IPS DF 4.7 (cell line): Measurements from ENCODE around the gene HBQ1.
"Not testable (repeated sequence)": the region's sequence is repeated elsewhere in the genome, so short reads cannot be mapped to it uniquely, and the experiment has no call there.

ENCODE experiments used
- DNase-seq: peaks from one replicate; pipeline ENCODE4 v3.0.0-alpha.2; 2013; ENCODE audit warnings: low spot score; ENCODE audit errors: extremely low read depth

Gene HBQ1

DNA sequence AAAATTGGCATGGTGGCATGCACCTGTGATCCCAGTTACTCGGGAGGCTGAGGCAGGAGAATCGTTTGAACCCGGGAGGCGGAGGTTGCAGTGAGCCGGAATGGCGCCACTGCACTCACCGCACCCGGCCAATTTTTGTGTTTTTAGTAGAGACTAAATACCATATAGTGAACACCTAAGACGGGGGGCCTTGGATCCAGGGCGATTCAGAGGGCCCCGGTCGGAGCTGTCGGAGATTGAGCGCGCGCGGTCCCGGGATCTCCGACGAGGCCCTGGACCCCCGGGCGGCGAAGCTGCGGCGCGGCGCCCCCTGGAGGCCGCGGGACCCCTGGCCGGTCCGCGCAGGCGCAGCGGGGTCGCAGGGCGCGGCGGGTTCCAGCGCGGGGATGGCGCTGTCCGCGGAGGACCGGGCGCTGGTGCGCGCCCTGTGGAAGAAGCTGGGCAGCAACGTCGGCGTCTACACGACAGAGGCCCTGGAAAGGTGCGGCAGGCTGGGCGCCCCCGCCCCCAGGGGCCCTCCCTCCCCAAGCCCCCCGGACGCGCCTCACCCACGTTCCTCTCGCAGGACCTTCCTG, at the start of gene HBQ1:
Gene HBQ1 (plus strand): TSS at position 359 of the 575 bp plus-strand sequence. CDS start 28 bp downstream, at position 387.
- DNase-seq = no peak

DNA sequence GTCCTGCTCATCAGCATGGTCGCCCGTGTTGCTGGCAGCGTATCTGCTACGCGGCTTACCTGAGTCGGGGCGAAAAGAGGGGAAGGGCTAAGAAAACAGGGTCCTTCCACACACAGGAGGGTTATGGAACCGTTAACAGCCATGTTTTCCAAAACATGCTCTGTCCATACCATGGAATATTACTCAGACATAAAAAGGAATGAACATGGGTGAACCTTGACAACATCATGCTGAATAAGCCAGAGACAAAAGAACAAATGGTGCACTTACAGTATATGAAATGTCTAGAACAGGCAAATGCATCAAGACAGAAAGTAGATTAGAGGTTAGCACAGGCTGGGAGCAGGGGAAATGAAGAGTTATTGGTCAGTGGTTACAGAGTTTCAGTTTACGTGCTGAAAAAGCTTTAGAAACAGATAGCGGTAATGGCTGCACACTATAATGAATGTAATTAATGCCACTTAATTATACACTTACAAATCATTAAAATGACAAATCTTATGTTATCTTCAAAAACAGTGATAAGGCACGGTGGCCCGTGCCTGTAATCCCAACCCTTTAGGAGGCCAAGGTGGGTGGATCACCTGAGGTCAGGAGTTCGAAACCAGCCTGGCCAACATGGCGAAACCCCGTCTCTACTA, 49.6 kb upstream of the HBQ1 start:
- no peak for DNase-seq

DNA sequence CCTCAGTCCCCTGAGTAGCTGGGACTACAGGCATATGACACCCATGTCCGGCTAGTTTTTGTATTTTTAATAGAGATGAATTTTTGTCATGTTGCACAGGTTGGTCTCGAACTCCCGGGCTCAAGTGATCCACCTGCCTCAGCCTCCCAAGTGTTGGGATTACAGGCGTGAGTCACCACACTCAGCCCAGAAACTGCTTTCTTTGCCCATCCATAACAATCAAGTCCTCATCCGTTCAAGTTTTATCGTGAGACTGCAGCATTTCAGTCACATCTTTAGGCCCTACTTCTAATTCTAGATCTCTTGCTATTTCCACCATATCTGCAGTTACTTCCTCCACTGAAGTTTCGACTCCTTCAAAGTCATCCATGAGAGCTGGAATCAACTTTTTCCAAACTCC, 48.1 kb upstream of the HBQ1 start:
- DNase-seq = no peak

DNA sequence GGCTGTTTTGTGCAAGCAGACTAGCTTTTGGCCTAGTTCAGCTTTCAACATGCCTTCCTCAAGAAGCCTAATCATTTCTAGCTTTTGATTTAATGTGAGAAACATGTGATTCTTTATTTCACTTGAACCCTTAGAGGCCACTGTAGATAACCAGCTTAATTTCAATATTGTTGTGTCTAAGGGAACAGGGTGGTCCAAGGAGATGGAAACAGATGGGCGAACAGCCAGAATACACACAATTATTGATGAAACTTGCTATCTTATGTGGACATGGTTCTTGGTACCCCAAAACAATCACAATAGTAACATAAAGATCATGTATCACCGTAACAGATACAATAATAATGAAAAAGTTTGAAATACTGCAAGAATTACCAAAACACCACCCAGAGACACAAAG, 46.5 kb upstream of the HBQ1 start:
- DNase-seq = no peak

DNA sequence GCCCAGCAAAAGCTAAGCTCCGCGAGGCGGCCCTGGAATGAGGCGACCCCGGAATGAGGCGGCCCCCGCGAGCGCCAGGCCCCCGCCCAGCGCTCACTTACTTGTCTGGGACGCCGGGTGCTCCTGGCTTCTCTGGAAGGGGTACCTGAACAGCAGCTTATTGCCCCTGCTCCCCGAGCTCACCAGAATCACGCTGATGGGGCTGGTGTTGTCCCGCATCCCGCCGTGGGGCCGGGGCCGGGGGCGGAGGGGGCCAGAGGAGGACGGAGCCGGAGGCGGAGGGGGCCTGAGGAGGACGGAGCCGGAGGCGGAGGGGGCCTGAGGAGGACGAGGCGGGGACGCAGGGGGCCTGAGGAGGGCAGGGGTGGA, 42.2 kb upstream of the HBQ1 start:
- no peak for DNase-seq

DNA sequence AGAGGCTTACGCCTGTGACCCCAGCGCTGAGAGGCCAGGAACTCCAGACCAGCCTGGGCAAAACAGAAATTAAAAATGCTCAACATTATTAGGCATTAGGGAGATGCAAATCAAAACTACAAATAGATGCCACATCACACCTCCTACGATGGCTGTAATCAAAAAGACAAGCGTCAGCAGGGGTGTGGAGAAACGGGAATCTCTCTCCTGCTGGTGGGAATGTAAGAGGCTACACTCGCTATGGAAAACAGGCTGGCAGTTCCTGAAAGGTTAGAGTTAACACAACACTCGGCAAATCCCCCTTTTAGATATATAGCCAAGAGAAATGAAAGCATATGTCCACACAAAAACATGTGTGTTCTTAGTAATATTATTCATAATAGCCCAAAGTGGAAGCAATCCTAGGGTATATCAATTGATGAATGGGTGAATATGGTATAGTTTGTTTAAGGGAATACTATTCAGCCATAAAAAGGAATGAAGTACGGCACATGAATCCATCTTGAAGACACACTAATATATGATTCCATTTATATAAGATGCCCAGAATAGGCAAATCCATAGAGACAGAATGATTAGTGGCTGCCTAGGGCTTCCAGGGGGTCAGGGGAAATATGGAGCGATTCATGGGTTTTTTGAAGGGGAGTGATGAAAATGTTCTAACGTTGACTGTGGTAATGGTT, 39.9 kb upstream of the HBQ1 start:
- no peak for DNase-seq

- no peak for DNase-seq
Observed at GRCh38 chr16:142405-142967, 37.8 kb upstream of the HBQ1 start.

- DNase-seq = no peak
Observed at GRCh38 chr16:143047-143446, 37.2 kb upstream of the HBQ1 start.

DNA sequence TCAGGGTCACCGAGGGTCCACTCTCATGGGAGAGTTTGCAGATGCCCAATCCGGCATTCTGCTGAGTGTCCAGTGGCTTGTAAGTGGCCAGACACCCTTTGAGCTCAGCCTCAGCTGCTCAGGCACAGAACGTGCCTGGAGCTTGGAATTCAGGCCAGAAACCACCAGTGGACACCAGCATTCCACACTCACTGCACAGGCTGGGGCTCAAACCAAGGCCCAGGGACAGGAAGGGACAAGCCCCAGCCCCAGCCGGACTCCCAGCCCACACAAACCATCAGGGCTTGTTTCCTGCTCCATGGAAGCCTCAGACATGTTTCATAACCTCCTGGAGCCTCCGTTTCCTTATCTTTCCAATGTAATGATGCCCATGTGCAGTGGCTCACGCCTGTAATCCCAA, 36.8 kb upstream of the HBQ1 start:
- no peak for DNase-seq

DNA sequence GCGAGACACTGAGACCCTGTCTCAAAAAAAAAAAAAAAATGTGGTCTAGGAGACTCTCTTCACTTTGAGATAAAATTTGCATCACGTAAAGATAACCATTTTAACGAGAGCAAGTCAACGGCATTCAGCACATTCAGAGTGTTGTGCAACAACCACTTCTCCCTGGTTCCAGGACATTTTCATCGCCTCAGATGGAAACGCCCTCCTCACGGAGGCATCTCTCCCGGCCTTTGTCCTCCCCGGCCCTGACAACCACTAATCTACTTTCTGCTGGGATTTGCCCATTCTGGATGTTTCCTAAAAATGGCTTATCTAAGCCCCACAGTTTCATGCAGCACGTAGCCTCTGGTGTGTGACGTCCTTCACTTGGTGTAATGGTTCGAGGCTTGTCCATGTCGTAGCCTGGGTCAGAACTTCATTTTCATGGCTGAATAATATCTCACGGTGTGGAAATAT, 35.4 kb upstream of the HBQ1 start:
- no peak for DNase-seq

DNA sequence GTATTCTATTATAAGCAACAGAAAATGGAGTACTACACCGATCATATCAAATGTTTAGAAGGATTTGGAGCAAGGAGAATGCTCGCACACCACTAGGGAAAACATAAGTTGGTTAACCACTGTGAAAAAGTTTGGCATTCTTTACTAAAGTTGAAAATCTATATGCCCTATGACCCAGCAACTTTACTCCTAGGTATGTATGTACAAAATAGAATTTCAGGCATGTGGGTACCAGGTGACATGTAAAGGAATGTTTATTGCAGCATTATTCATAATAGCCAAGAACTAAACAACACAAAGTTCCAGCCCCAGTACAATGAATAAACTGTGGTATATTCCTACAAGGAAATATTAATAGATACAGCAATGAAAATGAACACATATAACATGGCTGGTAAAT, 33.6 kb upstream of the HBQ1 start:
- DNase-seq = no peak

GRCh38 chr16:149024-149660, 31.1 kb upstream of the HBQ1 start:
- no peak for DNase-seq

- no peak for DNase-seq
Observed at GRCh38 chr16:152141-153128, 27.8 kb upstream of the HBQ1 start, which contains the start of gene HBZ. Gene HBZ, plus strand, starts transcription at chr16:152644. Its CDS starts 266 bp downstream, at chr16:152910.

- DNase-seq = not testable (repeated sequence)
Observed at GRCh38 chr16:153129-153521, 27.1 kb upstream of the HBQ1 start.

DNA sequence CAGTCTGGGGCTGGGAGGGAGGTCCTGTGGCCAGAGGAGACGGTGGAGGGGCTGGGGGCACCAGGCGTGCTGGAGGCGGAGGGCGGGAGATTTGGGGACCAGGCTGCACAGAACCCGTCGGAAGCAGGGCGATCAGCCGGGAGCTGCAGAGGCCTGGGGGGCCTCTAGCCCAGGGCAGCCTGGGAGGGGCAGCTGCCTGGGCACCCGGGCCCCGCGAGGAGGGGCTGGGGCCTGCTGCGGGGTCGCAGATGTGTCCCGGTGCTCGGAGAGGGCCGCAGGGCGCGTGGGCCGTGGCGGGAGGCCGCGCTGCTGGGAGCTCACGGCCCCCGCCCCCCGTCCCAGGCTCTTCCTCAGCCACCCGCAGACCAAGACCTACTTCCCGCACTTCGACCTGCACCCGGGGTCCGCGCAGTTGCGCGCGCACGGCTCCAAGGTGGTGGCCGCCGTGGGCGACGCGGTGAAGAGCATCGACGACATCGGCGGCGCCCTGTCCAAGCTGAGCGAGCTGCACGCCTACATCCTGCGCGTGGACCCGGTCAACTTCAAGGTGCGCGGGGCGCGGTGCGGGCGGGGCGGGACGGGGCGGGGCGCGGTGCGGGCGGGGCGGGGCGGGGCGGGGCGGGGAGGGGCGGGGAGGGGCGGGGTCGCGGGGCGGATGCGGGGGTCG, 26.6 kb upstream of the HBQ1 start:
- DNase-seq = not testable (repeated sequence)

- DNase-seq = no peak
Observed at GRCh38 chr16:154217-155030, 25.8 kb upstream of the HBQ1 start.

DNA sequence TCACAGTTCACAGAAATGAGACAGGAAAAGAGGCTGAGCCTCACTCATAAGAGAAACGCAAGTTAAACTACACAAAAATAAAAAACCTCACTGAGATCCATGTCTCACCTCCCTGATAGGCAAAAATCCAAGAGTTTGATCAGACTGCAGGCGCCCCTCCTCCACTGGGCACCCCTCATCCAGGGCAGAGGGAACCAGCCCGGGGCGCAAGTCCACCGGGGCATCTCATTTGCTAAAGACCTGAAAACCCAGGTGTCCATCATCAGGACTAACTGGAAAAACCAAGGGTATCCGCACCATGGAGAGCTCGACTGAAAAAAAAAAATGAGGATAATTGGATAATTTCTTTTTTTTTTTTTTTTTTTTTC, 25.2 kb upstream of the HBQ1 start:
- no peak for DNase-seq

DNA sequence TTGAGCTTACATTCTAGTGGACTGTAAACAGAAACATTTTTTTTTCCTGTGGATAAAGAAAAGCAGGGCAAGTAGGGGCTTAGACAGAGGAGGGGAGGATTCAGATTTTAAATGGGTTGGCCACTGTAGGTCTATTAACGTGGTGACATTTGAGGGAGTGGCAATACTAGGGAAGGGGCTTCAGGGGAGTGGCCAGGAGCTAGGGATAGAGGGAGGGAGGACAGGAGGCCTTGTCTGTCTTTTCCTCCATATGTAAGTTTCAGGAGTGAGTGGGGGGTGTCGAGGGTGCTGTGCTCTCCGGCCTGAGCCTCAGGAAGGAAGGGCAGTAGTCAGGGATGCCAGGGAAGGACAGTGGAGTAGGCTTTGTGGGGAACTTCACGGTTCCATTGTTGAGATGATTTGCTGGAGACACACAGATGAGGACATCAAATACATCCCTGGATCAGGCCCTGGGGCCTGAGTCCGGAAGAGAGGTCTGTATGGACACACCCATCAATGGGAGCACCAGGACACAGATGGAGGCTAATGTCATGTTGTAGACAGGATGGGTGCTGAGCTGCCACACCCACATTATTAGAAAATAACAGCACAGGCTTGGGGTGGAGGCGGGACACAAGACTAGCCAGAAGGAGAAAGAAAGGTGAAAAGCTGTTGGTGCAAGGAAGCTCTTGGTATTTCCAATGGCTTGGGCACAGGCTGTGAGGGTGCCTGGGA, 21.0 kb upstream of the HBQ1 start:
- DNase-seq = no peak

DNA sequence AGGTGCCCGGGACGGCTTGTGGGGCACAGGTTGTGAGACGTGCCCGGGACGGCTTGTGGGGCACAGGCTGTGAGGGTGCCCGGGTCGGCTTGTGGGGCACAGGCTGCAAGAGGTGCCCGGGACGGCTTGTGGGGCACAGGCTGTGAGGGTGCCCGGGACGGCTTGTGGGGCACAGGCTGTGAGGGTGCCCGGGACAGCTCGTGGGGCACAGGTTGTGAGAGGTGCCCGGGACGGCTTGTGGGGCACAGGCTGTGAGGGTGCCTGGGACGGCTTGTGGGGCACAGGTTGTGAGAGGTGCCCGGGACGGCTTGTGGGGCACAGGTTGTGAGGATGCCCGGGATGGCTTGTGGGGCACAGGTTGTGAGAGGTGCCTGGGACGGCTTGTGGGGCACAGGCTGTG, 20.0 kb upstream of the HBQ1 start:
- DNase-seq = not testable (repeated sequence)
